ENCODE data around the gene IGF2R.
"Not testable (repeated sequence)": the region's sequence is repeated elsewhere in the genome, so short reads cannot be mapped to it uniquely, and the experiment has no call there.

The IGF2R gene

GRCh38 chr6:159968295-159969203, at the start of gene IGF2R:
TSS of gene IGF2R (plus strand) at chr6:159969082. CDS start at chr6:159969247, 165 bp downstream.
- no peak for DNase-seq (ENCODE audit: low read depth)

GRCh38 chr6:159919800-159920199, 49.1 kb upstream of the IGF2R start:
- DNase-seq (ENCODE audit: low read depth): no peak

GRCh38 chr6:159924150-159924549, 44.7 kb upstream of the IGF2R start:
- DNase-seq (ENCODE audit: low read depth): not testable (repeated sequence)

- no peak for DNase-seq (ENCODE audit: low read depth)
Measured at GRCh38 chr6:159926542-159927203, 42.2 kb upstream of the IGF2R start.

GRCh38 chr6:159929819-159930218, 39.1 kb upstream of the IGF2R start:
- DNase-seq (ENCODE audit: low read depth): no peak

GRCh38 chr6:159931112-159931511, 37.8 kb upstream of the IGF2R start:
- DNase-seq (ENCODE audit: low read depth): no peak

- no peak for DNase-seq (ENCODE audit: low read depth)
Measured at GRCh38 chr6:159931846-159932245, 37.0 kb upstream of the IGF2R start.

- DNase-seq (ENCODE audit: low read depth): no peak
Measured at GRCh38 chr6:159933077-159933476, 35.8 kb upstream of the IGF2R start.

- no peak for DNase-seq (ENCODE audit: low read depth)
Measured at GRCh38 chr6:159934181-159934580, 34.7 kb upstream of the IGF2R start.

- DNase-seq (ENCODE audit: low read depth): no peak
Measured at GRCh38 chr6:159935065-159935464, 33.8 kb upstream of the IGF2R start.

GRCh38 chr6:159935633-159936032, 33.2 kb upstream of the IGF2R start:
- no peak for DNase-seq (ENCODE audit: low read depth)

GRCh38 chr6:159939591-159940016, 29.3 kb upstream of the IGF2R start:
- DNase-seq (ENCODE audit: low read depth): no peak

GRCh38 chr6:159941286-159942113, 27.4 kb upstream of the IGF2R start:
- DNase-seq (ENCODE audit: low read depth): peak; percentile 46

GRCh38 chr6:159943101-159943632, 25.7 kb upstream of the IGF2R start:
- peak; percentile 64 for DNase-seq (ENCODE audit: low read depth)

GRCh38 chr6:159943968-159944598, 24.8 kb upstream of the IGF2R start:
- DNase-seq (ENCODE audit: low read depth): no peak

GRCh38 chr6:159945801-159946392, 23.0 kb upstream of the IGF2R start:
- no peak for DNase-seq (ENCODE audit: low read depth)

GRCh38 chr6:159946912-159947311, 22.0 kb upstream of the IGF2R start:
- DNase-seq (ENCODE audit: low read depth): no peak

GRCh38 chr6:159948199-159948598, 20.7 kb upstream of the IGF2R start:
- no peak for DNase-seq (ENCODE audit: low read depth)

- DNase-seq (ENCODE audit: low read depth): no peak
Measured at GRCh38 chr6:159951772-159952171, 17.1 kb upstream of the IGF2R start.

GRCh38 chr6:159952289-159953005, 16.4 kb upstream of the IGF2R start:
- DNase-seq (ENCODE audit: low read depth): no peak

Measured in HS-27A (cell line).